Measurements from ENCODE around the gene ZBTB18. TPM values are rescaled to one million over a fixed set of nuclear protein-coding genes. Genes with fewer than 3 reads are reported as not detected.
"Not testable (repeated sequence)": the region's sequence is repeated elsewhere in the genome, so short reads cannot be mapped to it uniquely, and the experiment has no call there.

Gene ZBTB18
- total RNA-seq, 2 experiments from 2014 or later, result 9.9 to 18.9 TPM

DNA sequence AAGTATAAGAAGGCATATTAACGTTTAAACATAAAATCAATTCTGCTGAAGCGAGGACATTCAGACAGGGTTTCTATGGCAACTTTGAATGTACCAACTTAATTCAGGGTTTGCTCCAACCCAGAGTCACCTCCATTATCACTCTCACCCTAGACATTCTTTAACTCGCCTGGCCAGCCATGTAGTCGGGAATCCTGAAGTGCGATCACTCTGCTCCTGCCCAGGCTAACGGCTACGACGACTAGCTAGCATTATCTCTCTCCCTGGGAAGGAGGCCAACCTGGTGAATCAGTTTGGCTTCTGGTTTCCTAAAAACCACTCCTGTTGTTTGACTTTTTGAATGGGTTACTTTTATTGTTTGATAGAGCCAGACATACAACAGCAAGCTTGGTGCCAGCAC, 38.9 kb upstream of the ZBTB18 start:
- no TSS peak for BruUV-seq (replicated peaks)
- no peak overlapping the region for H3K4me3 ChIP-seq (ENCODE audit: low read depth, low read length, poor library complexity, severe bottlenecking)
- no peaks in the 10 kb centered on the region for H3K79me2 ChIP-seq (ENCODE audit: insufficient read depth, low read depth, low read length)
- intact Hi-C loops (cut with micrococcal nuclease; ENCODE audit: unreplicated experiment), result no loop called here
- TF ChIP-seq CTCF (conservative IDR thresholded peaks at IDR 0.05; ENCODE audit: low read length), result no peak
- TF ChIP-seq EZH2phosphoT487 (IDR thresholded peaks at IDR 0.05; ENCODE audit: borderline replicate concordance, low read depth, low read length), result no peak
- no peaks in the 10 kb centered on the region for H4K20me1 ChIP-seq (ENCODE audit: insufficient read depth, low read length)
- no peaks in the 10 kb centered on the region for H3K9me3 ChIP-seq (ENCODE audit: low read length)
- no peaks in the 10 kb centered on the region for H3K4me1 ChIP-seq (ENCODE audit: insufficient read depth, low read length, poor library complexity, severe bottlenecking)
- DNase-seq (ENCODE audit: low spot score), result no peak
- no peaks in the 10 kb centered on the region for H3K9me2 ChIP-seq (ENCODE audit: insufficient read depth, low read length)
- H3K27ac ChIP-seq (ENCODE audit: low read depth, low read length, poor library complexity, severe bottlenecking), result no peak overlapping the region
- ChIA-PET CTCF (ENCODE audit: unreplicated experiment) (no interaction called here), POLR2A (no interaction called here)
- H3K36me3 ChIP-seq (ENCODE audit: insufficient read depth, low read length), result no peaks in the 10 kb centered on the region
- no peak overlapping the region for H2AFZ ChIP-seq (ENCODE audit: low read length)
- no peak overlapping the region for H3K4me2 ChIP-seq (ENCODE audit: low read length)

GRCh38 chr1:244013100-244013499, 38.0 kb upstream of the ZBTB18 start:
- H3K4me3 ChIP-seq (ENCODE audit: low read depth, low read length, poor library complexity, severe bottlenecking), result no peak overlapping the region
- H3K9me2 ChIP-seq (ENCODE audit: insufficient read depth, low read length), result no peaks in the 10 kb centered on the region
- no peaks in the 10 kb centered on the region for H3K79me2 ChIP-seq (ENCODE audit: insufficient read depth, low read depth, low read length)
- intact Hi-C loops (cut with micrococcal nuclease; ENCODE audit: unreplicated experiment), result no loop called here
- no peak overlapping the region for H3K27ac ChIP-seq (ENCODE audit: low read depth, low read length, poor library complexity, severe bottlenecking)
- DNase-seq (ENCODE audit: low spot score), result no peak
- H3K9me3 ChIP-seq (ENCODE audit: low read length), result no peaks in the 10 kb centered on the region
- no peak overlapping the region for H2AFZ ChIP-seq (ENCODE audit: low read length)
- H3K4me1 ChIP-seq (ENCODE audit: insufficient read depth, low read length, poor library complexity, severe bottlenecking), result no peaks in the 10 kb centered on the region
- H3K36me3 ChIP-seq (ENCODE audit: insufficient read depth, low read length), result no peaks in the 10 kb centered on the region
- H4K20me1 ChIP-seq (ENCODE audit: insufficient read depth, low read length), result no peaks in the 10 kb centered on the region
- BruUV-seq (replicated peaks), result no TSS peak
- H3K4me2 ChIP-seq (ENCODE audit: low read length), result no peak overlapping the region
- POLR2A ChIA-PET, result no interaction called here
- CTCF ChIA-PET (ENCODE audit: unreplicated experiment), result no interaction called here
- TF ChIP-seq CTCF (conservative IDR thresholded peaks at IDR 0.05; ENCODE audit: low read length) (no peak), EZH2phosphoT487 (IDR thresholded peaks at IDR 0.05; ENCODE audit: borderline replicate concordance, low read depth, low read length) (no peak)

DNA sequence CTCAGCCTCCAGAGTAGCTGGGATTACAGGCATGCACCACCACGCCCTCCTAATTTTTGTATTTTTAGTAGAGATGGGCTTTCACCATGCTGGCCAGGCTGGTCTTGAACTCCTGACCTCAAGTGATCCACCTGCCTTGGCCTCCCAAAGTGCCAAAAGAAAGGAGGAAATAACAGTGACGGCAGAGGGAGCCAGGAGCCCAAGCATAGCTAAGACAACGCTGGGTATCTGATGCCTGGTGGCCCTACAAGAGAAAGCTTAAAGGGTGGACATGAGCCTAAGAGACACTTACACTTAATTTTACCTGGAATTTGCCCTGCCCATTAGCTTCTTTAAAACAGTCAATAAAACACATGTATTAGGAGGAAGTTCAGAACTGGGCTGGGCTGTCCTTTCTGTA, 36.2 kb upstream of the ZBTB18 start:
- BruUV-seq (replicated peaks); H2AFZ ChIP-seq (ENCODE audit: low read length); H3K4me1 ChIP-seq (ENCODE audit: insufficient read depth, low read length, poor library complexity, severe bottlenecking); DNase-seq (ENCODE audit: low spot score); H3K79me2 ChIP-seq (ENCODE audit: insufficient read depth, low read depth, low read length); H3K36me3 ChIP-seq (ENCODE audit: insufficient read depth, low read length); H3K9me3 ChIP-seq (ENCODE audit: low read length); intact Hi-C loops (cut with micrococcal nuclease; ENCODE audit: unreplicated experiment); H3K9me2 ChIP-seq (ENCODE audit: insufficient read depth, low read length); H3K27ac ChIP-seq (ENCODE audit: low read depth, low read length, poor library complexity, severe bottlenecking); H3K4me3 ChIP-seq (ENCODE audit: low read depth, low read length, poor library complexity, severe bottlenecking); H3K4me2 ChIP-seq (ENCODE audit: low read length); H4K20me1 ChIP-seq (ENCODE audit: insufficient read depth, low read length): not testable (repeated sequence)
- POLR2A ChIA-PET, result interaction anchor here (0.7 kb wide), 1 partner anchor 314 kb away, joined by 3 read pairs; no protein-coding TSS in a partner anchor
- CTCF ChIA-PET (ENCODE audit: unreplicated experiment), result interaction anchor here (0.6 kb wide), 1 partner anchor 93 kb away, joined by 3 read pairs; no protein-coding TSS in a partner anchor
